KMS-11 (cell line): ENCODE measurements around the gene XPR1.

Source experiments
- H2AFZ ChIP-seq: fragments of 200-600 bp; sonication (generic); 2 replicates; pipeline ENCODE4 v1.6.1; 2016; ENCODE audit warnings: antibody characterized with exemption, mixed run types, low read depth
- H3K27ac ChIP-seq: fragments of 200-600 bp; sonication (generic); 2 replicates; pipeline ENCODE4 v1.6.1; 2016; ENCODE audit warnings: mild to moderate bottlenecking, mixed run types
- H3K27me3 ChIP-seq: fragments of 200-600 bp; sonication (generic); 2 replicates; pipeline ENCODE4 v1.6.1; 2017; ENCODE audit warnings: mild to moderate bottlenecking, low read depth, mixed run types, moderate library complexity; ENCODE audit not compliant: insufficient read depth
- H3K36me3 ChIP-seq: fragments of 200-600 bp; sonication (generic); 2 replicates; pipeline ENCODE4 v1.6.1; 2017; ENCODE audit warnings: mild to moderate bottlenecking, mixed run types; ENCODE audit not compliant: insufficient read depth
- H3K4me1 ChIP-seq: fragments of 200-600 bp; sonication (generic); 2 replicates; pipeline ENCODE4 v1.6.1; 2016; ENCODE audit warnings: mild to moderate bottlenecking, low read depth, mixed run types; ENCODE audit not compliant: poor library complexity, severe bottlenecking
- H3K4me2 ChIP-seq: fragments of 200-600 bp; sonication (generic); 2 replicates; pipeline ENCODE4 v1.7.0; 2016; ENCODE audit warnings: mild to moderate bottlenecking, mixed run types
- H3K4me3 ChIP-seq: fragments of 200-600 bp; sonication (generic); IDR thresholded peaks from 2 replicates; pipeline ENCODE4 v1.6.1; 2017; ENCODE audit warnings: low read depth, low read length, mixed read lengths; ENCODE audit not compliant: insufficient read depth
- H3K79me2 ChIP-seq: fragments of 200-600 bp; sonication (generic); 2 replicates; pipeline ENCODE4 v1.6.1; 2016; ENCODE audit warnings: low read depth, mixed run types; ENCODE audit not compliant: insufficient read depth
- H3K9ac ChIP-seq: fragments of 200-600 bp; sonication (generic); 2 replicates; pipeline ENCODE4 v1.6.1; 2016; ENCODE audit warnings: mild to moderate bottlenecking, mixed run types
- H4K20me1 ChIP-seq: fragments of 200-600 bp; sonication (generic); 2 replicates; pipeline ENCODE4 v1.6.1; 2016; ENCODE audit warnings: mild to moderate bottlenecking, mixed run types; ENCODE audit not compliant: insufficient read depth
- TF ChIP-seq, protein P1 (sequence below): fragments of 200-600 bp; sonication (generic); conservative IDR thresholded peaks from 2 replicates; pipeline ENCODE4 v1.6.1; 2017; ENCODE audit warnings: low read depth, mild to moderate bottlenecking, antibody characterized with exemption, low read length, moderate library complexity, mixed read lengths

The XPR1 gene

GRCh38 chr1:180588121-180588520, 43.7 kb upstream of the XPR1 start:
- H3K4me2 ChIP-seq: no peak overlapping the region
- H3K27me3 ChIP-seq: no peaks in the 10 kb centered on the region
- no peaks in the 10 kb centered on the region for H3K79me2 ChIP-seq
- no peak overlapping the region for H3K27ac ChIP-seq
- H2AFZ ChIP-seq: no peak overlapping the region
- H3K4me1 ChIP-seq: no peaks in the 10 kb centered on the region
- H3K9ac ChIP-seq: no peak overlapping the region
- no peaks in the 10 kb centered on the region for H3K36me3 ChIP-seq
- H4K20me1 ChIP-seq: no peaks in the 10 kb centered on the region
- no peak overlapping the region for H3K4me3 ChIP-seq
- TF ChIP-seq, protein P1, sequence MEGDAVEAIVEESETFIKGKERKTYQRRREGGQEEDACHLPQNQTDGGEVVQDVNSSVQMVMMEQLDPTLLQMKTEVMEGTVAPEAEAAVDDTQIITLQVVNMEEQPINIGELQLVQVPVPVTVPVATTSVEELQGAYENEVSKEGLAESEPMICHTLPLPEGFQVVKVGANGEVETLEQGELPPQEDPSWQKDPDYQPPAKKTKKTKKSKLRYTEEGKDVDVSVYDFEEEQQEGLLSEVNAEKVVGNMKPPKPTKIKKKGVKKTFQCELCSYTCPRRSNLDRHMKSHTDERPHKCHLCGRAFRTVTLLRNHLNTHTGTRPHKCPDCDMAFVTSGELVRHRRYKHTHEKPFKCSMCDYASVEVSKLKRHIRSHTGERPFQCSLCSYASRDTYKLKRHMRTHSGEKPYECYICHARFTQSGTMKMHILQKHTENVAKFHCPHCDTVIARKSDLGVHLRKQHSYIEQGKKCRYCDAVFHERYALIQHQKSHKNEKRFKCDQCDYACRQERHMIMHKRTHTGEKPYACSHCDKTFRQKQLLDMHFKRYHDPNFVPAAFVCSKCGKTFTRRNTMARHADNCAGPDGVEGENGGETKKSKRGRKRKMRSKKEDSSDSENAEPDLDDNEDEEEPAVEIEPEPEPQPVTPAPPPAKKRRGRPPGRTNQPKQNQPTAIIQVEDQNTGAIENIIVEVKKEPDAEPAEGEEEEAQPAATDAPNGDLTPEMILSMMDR: no peak

DNA sequence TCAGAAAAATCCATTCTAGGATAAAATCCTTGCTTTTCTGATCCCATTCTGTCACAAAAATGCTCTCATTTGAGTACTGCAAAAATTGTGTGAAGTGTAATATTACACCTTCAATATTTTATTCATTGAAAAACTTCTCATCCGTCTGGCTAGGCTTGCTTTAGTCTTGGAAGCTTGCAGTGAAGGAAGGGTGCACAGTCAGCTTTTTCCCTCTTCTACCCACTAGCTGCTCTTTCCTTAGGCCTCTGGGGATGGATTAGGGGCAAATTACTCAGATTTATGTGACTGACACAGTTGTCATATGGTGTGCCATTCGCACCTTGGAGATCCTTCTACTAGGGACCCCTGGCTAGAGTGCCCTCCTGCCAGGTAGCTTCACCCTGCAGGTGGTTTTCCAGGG, 40.9 kb upstream of the XPR1 start:
- Histone ChIP-seq H3K27me3 (no peaks in the 10 kb centered on the region), H4K20me1 (no peaks in the 10 kb centered on the region), H3K27ac (no peak overlapping the region), H2AFZ (no peak overlapping the region), H3K9ac (no peak overlapping the region), H3K79me2 (no peaks in the 10 kb centered on the region), H3K4me1 (no peaks in the 10 kb centered on the region), H3K36me3 (no peaks in the 10 kb centered on the region), H3K4me2 (no peak overlapping the region), H3K4me3 (no peak overlapping the region)
- TF ChIP-seq, protein P1: no peak

GRCh38 chr1:180593382-180593781, 38.4 kb upstream of the XPR1 start:
- TF ChIP-seq, protein P1: no peak
- H3K79me2 ChIP-seq: no peaks in the 10 kb centered on the region
- no peak overlapping the region for H3K4me2 ChIP-seq
- no peaks in the 10 kb centered on the region for H3K36me3 ChIP-seq
- H3K9ac ChIP-seq: no peak overlapping the region
- H3K4me1 ChIP-seq: no peaks in the 10 kb centered on the region
- no peaks in the 10 kb centered on the region for H3K27me3 ChIP-seq
- no peaks in the 10 kb centered on the region for H4K20me1 ChIP-seq
- H2AFZ ChIP-seq: no peak overlapping the region
- H3K4me3 ChIP-seq: no peak overlapping the region
- H3K27ac ChIP-seq: no peak overlapping the region

DNA sequence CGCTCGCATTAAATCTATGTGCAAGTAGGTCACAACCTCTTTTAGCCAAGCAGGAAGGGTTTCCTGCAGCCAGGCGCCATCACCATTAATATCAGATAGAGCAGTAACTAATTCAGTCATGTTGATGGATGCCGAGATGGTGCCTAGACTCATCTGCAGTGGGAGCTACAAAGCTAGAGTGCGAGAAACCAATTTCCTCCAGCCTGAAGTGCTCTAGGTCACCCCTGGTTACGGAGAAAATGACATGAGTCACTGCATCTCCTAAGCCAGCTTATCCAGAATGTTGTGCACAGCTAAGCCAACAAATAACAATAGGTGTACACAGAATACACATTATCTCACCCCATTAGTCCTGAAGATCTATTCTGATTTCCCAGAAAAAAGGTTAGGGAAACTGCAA, 37.1 kb upstream of the XPR1 start:
- Histone ChIP-seq H3K4me3 (no peak overlapping the region), H3K9ac (no peak overlapping the region), H3K4me2 (no peak overlapping the region), H4K20me1 (no peaks in the 10 kb centered on the region), H3K4me1 (no peaks in the 10 kb centered on the region), H3K27me3 (no peaks in the 10 kb centered on the region), H3K27ac (no peak overlapping the region), H2AFZ (no peak overlapping the region), H3K79me2 (no peaks in the 10 kb centered on the region), H3K36me3 (no peaks in the 10 kb centered on the region)
- TF ChIP-seq, protein P1: no peak
